Brain microvascular endothelial cell (primary cell): Measurements from ENCODE around the gene TRPC4.
A peak's percentile ranks its signal among the peaks of the same experiment; 100 is the strongest.

Source experiments
- DNase-seq: peaks from one replicate; pipeline ENCODE4 v3.0.0-alpha.2; 2020
- H3K27ac ChIP-seq: fragments of 250-450 bp; sonication (Bioruptor Pico); 2 replicates; pipeline ENCODE4 v1.5.1; 2020; ENCODE audit warnings: mild to moderate bottlenecking, moderate library complexity
- H3K27me3 ChIP-seq: fragments of 250-450 bp; sonication (Bioruptor Pico); replicated peaks from 2 replicates; pipeline ENCODE4 v1.5.1; 2020; ENCODE audit warnings: mild to moderate bottlenecking
- H3K36me3 ChIP-seq: fragments of 250-450 bp; sonication (Bioruptor Pico); replicated peaks from 2 replicates; pipeline ENCODE4 v1.5.1; 2020; ENCODE audit warnings: mild to moderate bottlenecking
- H3K4me3 ChIP-seq: 2 replicates; pipeline ENCODE4 v1.5.1; 2011; ENCODE audit warnings: low read depth, mild to moderate bottlenecking, control low read depth, low read length, moderate library complexity
- CTCF ChIP-seq: IDR thresholded peaks from 2 replicates; pipeline ENCODE4 v1.5.1; 2011; ENCODE audit warnings: low read depth, mild to moderate bottlenecking, moderate library complexity, low read length, control low read depth, inconsistent platforms; ENCODE audit errors: missing control alignments
- in situ Hi-C: cut with HindIII; loops from 2 replicates; pipeline ENCODE4 v1.10.0; 2017; ENCODE audit warnings: low sequenced_read_pairs, low pct_ligation_motif_present

Gene TRPC4

GRCh38 chr13:37613638-37614037 is 255.9 kb downstream of the TRPC4 start:
- no peak for TF ChIP-seq CTCF
- Histone ChIP-seq H3K27me3 (no peaks in the 10 kb centered on the region), H3K36me3 (no peaks in the 10 kb centered on the region), H3K4me3 (no peak overlapping the region), H3K27ac (no peak overlapping the region)
- in situ Hi-C loops, result no loop called here
- DNase-seq, result no peak

- in situ Hi-C loops, result no loop called here
- Histone ChIP-seq H3K27ac (no peak overlapping the region), H3K36me3 (no peaks in the 10 kb centered on the region), H3K27me3 (no peaks in the 10 kb centered on the region), H3K4me3 (no peak overlapping the region)
- no peak for DNase-seq
- no peak for TF ChIP-seq CTCF
Observed at GRCh38 chr13:37613236-37613635, 256.3 kb downstream of the TRPC4 start.

GRCh38 chr13:37608750-37609339 is 260.7 kb downstream of the TRPC4 start:
- H3K27me3 ChIP-seq, result no peaks in the 10 kb centered on the region
- no peaks in the 10 kb centered on the region for H3K36me3 ChIP-seq
- no peak overlapping the region for H3K27ac ChIP-seq
- in situ Hi-C loops, result no loop called here
- H3K4me3 ChIP-seq, result no peak overlapping the region
- peak; percentile 45 for TF ChIP-seq CTCF
- DNase-seq, result no peak

- Histone ChIP-seq H3K4me3 (no peak overlapping the region), H3K27ac (no peak overlapping the region), H3K27me3 (no peaks in the 10 kb centered on the region), H3K36me3 (no peaks in the 10 kb centered on the region)
- DNase-seq, result no peak
- peak; percentile 37 for TF ChIP-seq CTCF
- in situ Hi-C loops, result no loop called here
Observed at GRCh38 chr13:37602733-37603381, 266.7 kb downstream of the TRPC4 start.

GRCh38 chr13:37601648-37602440 is 267.7 kb downstream of the TRPC4 start:
- in situ Hi-C loops, result no loop called here
- Histone ChIP-seq H3K4me3 (no peak overlapping the region), H3K36me3 (no peaks in the 10 kb centered on the region), H3K27me3 (no peaks in the 10 kb centered on the region), H3K27ac (no peak overlapping the region)
- DNase-seq, result no peak
- no peak for TF ChIP-seq CTCF
